Right atrium auricular region (tissue), 2 donors: ENCODE measurements around the gene SPNS3. TPM values are rescaled to one million over a fixed set of nuclear protein-coding genes. Genes with fewer than 3 reads are reported as not detected.

Source experiments
- DNase-seq: peaks from one replicate; pipeline ENCODE4 v3.0.0-alpha.2; 2019; ENCODE audit warnings: low spot score
- H3K27ac ChIP-seq, 2 donors: fragments of 200-600 bp; sonication (generic); 1 replicate in 1 of 2; 2 replicates in 1 of 2; pipeline ENCODE4 v1.5.1; 2016 to 2019
- H3K27me3 ChIP-seq, 2 donors: fragments of 200-600 bp; sonication (generic); one replicate each; pipeline versions ENCODE4 v1.5.1 to v1.6.0; 2017 to 2019
- H3K36me3 ChIP-seq: fragments of 200-600 bp; sonication (generic); one replicate; pipeline ENCODE4 v1.5.1; 2016
- H3K4me1 ChIP-seq, 2 donors: fragments of 200-600 bp; sonication (generic); one replicate each; pipeline versions ENCODE4 v1.5.1 to v1.6.0; 2017 to 2019
- H3K4me3 ChIP-seq, 2 donors: fragments of 200-600 bp; sonication (generic); 1 replicate in 1 of 2; 2 replicates in 1 of 2; pipeline ENCODE4 v1.5.1; 2017 to 2019; ENCODE audit warnings: mild to moderate bottlenecking in 1 of 2, moderate library complexity in 1 of 2
- H3K9me3 ChIP-seq, 2 donors: fragments of 200-600 bp; sonication (generic); one replicate each; pipeline ENCODE4 v1.5.1; 2019
- total RNA-seq, 2 donors: library from RNA; depleted of rRNA; stranded (reverse); fragments of >200 nt; gene quantifications; one replicate each; pipeline ENCODE4 v1.1.0, GENCODE V29; 2016
- TF ChIP-seq, protein P1 (sequence below), 2 donors: fragments of 200-600 bp; sonication (generic); IDR thresholded peaks; one replicate each; pipeline ENCODE4 v1.5.1; 2019; ENCODE audit warnings: antibody characterized with exemption in 2 of 2

SPNS3 gene
- total RNA-seq, 2 donors from 2014 or later, result not detected

GRCh38 chr17:4469552-4469951 lies 35.8 kb downstream of the SPNS3 start:
- Histone ChIP-seq H3K4me3 (no peak overlapping the region), H3K27ac (no peak overlapping the region), H3K4me1 (no peaks in the 10 kb centered on the region), H3K9me3 (no peaks in the 10 kb centered on the region), H3K27me3 (no peaks in the 10 kb centered on the region), H3K36me3 (no peaks in the 10 kb centered on the region)
- TF ChIP-seq, protein P1, sequence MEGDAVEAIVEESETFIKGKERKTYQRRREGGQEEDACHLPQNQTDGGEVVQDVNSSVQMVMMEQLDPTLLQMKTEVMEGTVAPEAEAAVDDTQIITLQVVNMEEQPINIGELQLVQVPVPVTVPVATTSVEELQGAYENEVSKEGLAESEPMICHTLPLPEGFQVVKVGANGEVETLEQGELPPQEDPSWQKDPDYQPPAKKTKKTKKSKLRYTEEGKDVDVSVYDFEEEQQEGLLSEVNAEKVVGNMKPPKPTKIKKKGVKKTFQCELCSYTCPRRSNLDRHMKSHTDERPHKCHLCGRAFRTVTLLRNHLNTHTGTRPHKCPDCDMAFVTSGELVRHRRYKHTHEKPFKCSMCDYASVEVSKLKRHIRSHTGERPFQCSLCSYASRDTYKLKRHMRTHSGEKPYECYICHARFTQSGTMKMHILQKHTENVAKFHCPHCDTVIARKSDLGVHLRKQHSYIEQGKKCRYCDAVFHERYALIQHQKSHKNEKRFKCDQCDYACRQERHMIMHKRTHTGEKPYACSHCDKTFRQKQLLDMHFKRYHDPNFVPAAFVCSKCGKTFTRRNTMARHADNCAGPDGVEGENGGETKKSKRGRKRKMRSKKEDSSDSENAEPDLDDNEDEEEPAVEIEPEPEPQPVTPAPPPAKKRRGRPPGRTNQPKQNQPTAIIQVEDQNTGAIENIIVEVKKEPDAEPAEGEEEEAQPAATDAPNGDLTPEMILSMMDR (IDR thresholded peaks at IDR 0.05), result no peak
- no peak for DNase-seq

DNA sequence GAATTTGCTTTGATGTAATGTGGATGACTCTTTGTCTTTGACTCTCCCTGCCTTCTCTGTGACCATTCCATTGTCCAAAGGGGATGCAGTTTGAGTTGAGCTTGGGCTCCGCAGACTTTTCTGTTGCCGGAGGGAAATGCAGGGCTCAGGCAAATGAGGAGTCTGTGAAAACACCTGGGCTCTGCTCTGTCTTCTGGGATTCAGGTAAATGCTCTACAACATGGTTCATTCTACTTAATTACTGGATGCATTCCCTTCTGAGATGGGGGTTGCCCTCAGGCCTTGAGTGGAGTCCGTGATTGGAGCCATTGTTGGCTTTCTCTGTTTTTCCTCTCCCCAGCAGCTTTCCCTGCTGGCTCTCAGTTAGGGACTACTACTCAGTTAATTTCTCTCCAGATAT lies 38.5 kb downstream of the SPNS3 start:
- no peaks in the 10 kb centered on the region for H3K36me3 ChIP-seq
- DNase-seq, result no peak
- no peaks in the 10 kb centered on the region for H3K27me3 ChIP-seq
- no peak overlapping the region for H3K27ac ChIP-seq
- H3K4me1 ChIP-seq, result peaks cover 0 to 13% of the 10 kb centered on the region in 2 donors
- TF ChIP-seq, protein P1 (IDR thresholded peaks at IDR 0.05), result no peak
- no peaks in the 10 kb centered on the region for H3K9me3 ChIP-seq
- no peak overlapping the region for H3K4me3 ChIP-seq

GRCh38 chr17:4474093-4474492 lies 40.4 kb downstream of the SPNS3 start:
- no peaks in the 10 kb centered on the region for H3K9me3 ChIP-seq
- H3K36me3 ChIP-seq, result no peaks in the 10 kb centered on the region
- H3K4me3 ChIP-seq, result no peak overlapping the region
- H3K27me3 ChIP-seq, result no peaks in the 10 kb centered on the region
- no peak for DNase-seq
- H3K4me1 ChIP-seq, result peaks cover 0 to 13% of the 10 kb centered on the region in 2 donors
- TF ChIP-seq, protein P1 (IDR thresholded peaks at IDR 0.05), result no peak
- no peak overlapping the region for H3K27ac ChIP-seq

GRCh38 chr17:4475001-4475400 lies 41.3 kb downstream of the SPNS3 start:
- TF ChIP-seq, protein P1 (IDR thresholded peaks at IDR 0.05), result no peak
- Histone ChIP-seq H3K27ac (no peak overlapping the region), H3K9me3 (no peaks in the 10 kb centered on the region), H3K4me1 (peaks cover 0 to 13% of the 10 kb centered on the region in 2 donors), H3K4me3 (no peak overlapping the region), H3K27me3 (no peaks in the 10 kb centered on the region), H3K36me3 (no peaks in the 10 kb centered on the region)
- no peak for DNase-seq

DNA sequence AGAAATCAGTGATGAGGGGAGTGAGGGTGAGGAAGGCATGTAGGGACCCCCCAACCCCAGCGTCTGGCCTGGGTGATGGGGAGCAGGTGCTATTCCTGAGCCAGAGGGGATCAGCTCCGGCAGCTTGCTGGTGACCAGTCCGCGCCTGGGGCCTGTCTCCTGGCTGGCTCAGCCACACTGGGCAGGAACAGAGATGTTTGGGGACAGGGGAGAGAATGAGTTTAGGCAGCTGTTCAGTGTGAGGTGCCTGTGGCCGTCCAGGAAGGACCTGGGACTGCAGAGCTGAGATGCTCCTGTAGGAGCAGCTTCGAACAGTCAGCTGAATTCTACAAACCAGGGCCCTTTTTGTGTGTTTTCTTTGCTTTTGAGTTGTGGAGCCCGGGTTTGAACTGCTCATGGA lies 41.7 kb downstream of the SPNS3 start:
- no peak for DNase-seq

GRCh38 chr17:4476017-4476416 lies 42.3 kb downstream of the SPNS3 start:
- H3K27me3 ChIP-seq, result no peaks in the 10 kb centered on the region
- no peak overlapping the region for H3K27ac ChIP-seq
- H3K4me3 ChIP-seq, result no peak overlapping the region
- H3K36me3 ChIP-seq, result no peaks in the 10 kb centered on the region
- DNase-seq, result no peak
- TF ChIP-seq, protein P1 (IDR thresholded peaks at IDR 0.05), result no peak
- H3K9me3 ChIP-seq, result no peaks in the 10 kb centered on the region
- H3K4me1 ChIP-seq, result peaks cover 0 to 16% of the 10 kb centered on the region in 2 donors

More for the DNA sequence above, 41.7 kb downstream of the SPNS3 start:
- Histone ChIP-seq H3K9me3 (no peaks in the 10 kb centered on the region), H3K4me1 (peaks cover 0 to 13% of the 10 kb centered on the region in 2 donors), H3K4me3 (no peak overlapping the region), H3K27ac (no peak overlapping the region), H3K36me3 (no peaks in the 10 kb centered on the region), H3K27me3 (no peaks in the 10 kb centered on the region)
- TF ChIP-seq, protein P1 (IDR thresholded peaks at IDR 0.05), result no peak
